Upper lobe of right lung (tissue), 1 donor: Measurements from ENCODE around the gene SMIM32. TPM values are rescaled to one million over a fixed set of nuclear protein-coding genes. Genes with fewer than 3 reads are reported as not detected.

Experiments
- ATAC-seq: fragments of 200-7000 bp; cut with Tn5 transposase; one replicate; pipeline ENCODE4 v1.9.1; 2020; ENCODE audit warnings: mild to moderate bottlenecking, moderate library complexity
- DNase-seq: peaks from one replicate; pipeline ENCODE4 v3.0.0-alpha.2; 2020
- H3K27ac ChIP-seq: fragments of 200-600 bp; one replicate; pipeline ENCODE4 v1.8.0; 2022
- H3K27me3 ChIP-seq: fragments of 200-600 bp; one replicate; pipeline ENCODE4 v1.8.0; 2022; ENCODE audit warnings: mild to moderate bottlenecking
- H3K36me3 ChIP-seq: fragments of 200-600 bp; one replicate; pipeline ENCODE4 v1.8.0; 2022
- H3K4me1 ChIP-seq: fragments of 200-600 bp; one replicate; pipeline ENCODE4 v1.8.0; 2022
- H3K4me3 ChIP-seq: fragments of 200-600 bp; one replicate; pipeline ENCODE4 v1.8.0; 2022; ENCODE audit warnings: mild to moderate bottlenecking
- H3K9me3 ChIP-seq: fragments of 200-600 bp; one replicate; pipeline ENCODE4 v1.8.0; 2022
- CTCF ChIP-seq: fragments of 200-600 bp; IDR thresholded peaks from one replicate; pipeline ENCODE4 v1.8.0; 2022; ENCODE audit warnings: antibody characterized with exemption
- intact Hi-C: fragments of 100-400 bp; cut with DNase I; formaldehyde crosslinking; loops from one replicate; pipeline ENCODE4 v1.11.0; 2022
- total RNA-seq: library from RNA; stranded (reverse); fragmentation: NEBNext Ultra II Directional; extraction: Animal tissue kit (Norgen Biotek cat#: 25700); gene quantifications from one replicate; pipeline ENCODE4 v1.2.1, GENCODE V29; 2021
- donor health status: DM: no; HTN: yes; CAD: no; lungs with severe emphysema.

Gene SMIM32
- total RNA-seq, 1 donor from 2014 or later: not detected

DNA sequence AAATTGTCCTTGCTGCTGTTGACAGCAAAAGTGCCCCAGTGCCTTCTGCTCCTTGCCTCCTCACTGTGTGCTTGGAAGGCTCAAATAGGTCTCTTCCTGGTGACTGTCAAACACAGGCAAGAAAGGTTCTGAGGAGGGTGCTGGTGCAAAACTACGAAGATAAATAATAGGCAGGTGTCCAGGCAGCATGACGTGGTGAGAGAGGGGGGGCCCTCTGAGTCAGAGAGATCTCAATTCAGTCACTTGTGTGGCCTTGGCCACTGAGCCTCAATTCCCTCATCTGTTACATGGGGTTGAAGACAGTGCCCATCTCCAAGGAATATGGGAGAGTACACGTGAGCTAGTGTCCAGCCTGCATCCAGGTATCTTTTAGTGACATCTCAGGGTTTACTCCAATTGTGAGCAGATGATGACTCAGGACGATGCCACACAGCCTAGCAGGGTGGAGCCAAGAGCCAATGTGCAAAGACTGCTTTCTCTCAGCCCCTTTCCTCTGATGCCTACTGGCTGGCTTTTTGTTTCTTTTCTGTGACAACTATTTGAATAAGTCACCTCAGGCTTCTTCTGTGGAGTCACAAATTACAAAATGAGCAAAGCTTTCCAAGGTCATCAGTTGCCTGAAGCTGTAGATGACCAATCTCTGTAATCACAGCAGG, 29.7 kb upstream of the SMIM32 start:
- no peak overlapping the region for H3K4me3 ChIP-seq
- H3K36me3 ChIP-seq: no peaks in the 10 kb centered on the region
- no peak for DNase-seq
- intact Hi-C loops: no loop called here
- ATAC-seq: no peak
- no peak for TF ChIP-seq CTCF
- H3K27ac ChIP-seq: no peak overlapping the region
- peaks cover 16% of the 10 kb centered on the region for H3K27me3 ChIP-seq
- no peaks in the 10 kb centered on the region for H3K4me1 ChIP-seq
- no peaks in the 10 kb centered on the region for H3K9me3 ChIP-seq

- TF ChIP-seq CTCF: no peak
- Histone ChIP-seq H3K27me3 (peaks cover 13% of the 10 kb centered on the region), H3K36me3 (no peaks in the 10 kb centered on the region), H3K27ac (no peak overlapping the region), H3K4me1 (no peaks in the 10 kb centered on the region), H3K4me3 (no peak overlapping the region), H3K9me3 (no peaks in the 10 kb centered on the region)
- no peak for ATAC-seq
- no peak for DNase-seq
- intact Hi-C loops: no loop called here
These were observed 28.4 kb upstream of the SMIM32 start for GRCh38 chr5:136221340-136221739.

GRCh38 chr5:136216230-136216629, 23.3 kb upstream of the SMIM32 start:
- Histone ChIP-seq H3K27me3 (peaks cover 17% of the 10 kb centered on the region), H3K4me3 (no peak overlapping the region), H3K4me1 (no peaks in the 10 kb centered on the region), H3K36me3 (no peaks in the 10 kb centered on the region), H3K27ac (no peak overlapping the region), H3K9me3 (no peaks in the 10 kb centered on the region)
- intact Hi-C loops: no loop called here
- DNase-seq (peak; percentile 27), ATAC-seq (no peak)
- TF ChIP-seq CTCF: no peak

DNA sequence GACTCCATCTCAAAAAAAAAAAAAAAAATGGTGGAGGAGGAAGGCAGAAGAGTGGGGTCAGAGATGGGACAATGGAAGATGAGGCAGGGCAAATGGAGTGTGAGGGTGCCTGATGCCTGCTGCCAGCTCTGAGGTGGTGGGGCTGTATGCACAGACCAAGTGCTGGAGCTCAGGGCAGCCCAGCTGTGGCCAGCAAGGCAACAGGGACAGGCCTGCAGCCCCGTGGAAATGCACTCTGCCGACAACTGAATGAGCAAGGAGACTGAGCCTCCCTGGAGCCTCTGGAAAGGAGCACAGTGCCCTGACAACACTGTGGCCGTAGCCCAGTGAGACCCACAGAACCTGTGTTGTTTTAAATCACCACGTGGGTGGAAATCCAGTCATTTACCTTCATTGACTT, 22.9 kb upstream of the SMIM32 start:
- no peaks in the 10 kb centered on the region for H3K9me3 ChIP-seq
- DNase-seq (peak; percentile 51), ATAC-seq (no peak)
- H3K4me3 ChIP-seq: no peak overlapping the region
- H3K27ac ChIP-seq: no peak overlapping the region
- H3K27me3 ChIP-seq: peaks cover 17% of the 10 kb centered on the region
- no peak for TF ChIP-seq CTCF
- intact Hi-C loops: no loop called here
- no peaks in the 10 kb centered on the region for H3K36me3 ChIP-seq
- H3K4me1 ChIP-seq: no peaks in the 10 kb centered on the region

- Histone ChIP-seq H3K4me3 (no peak overlapping the region), H3K4me1 (no peaks in the 10 kb centered on the region), H3K36me3 (no peaks in the 10 kb centered on the region), H3K9me3 (no peaks in the 10 kb centered on the region), H3K27ac (no peak overlapping the region), H3K27me3 (peaks cover 17% of the 10 kb centered on the region)
- intact Hi-C loops: loop anchor here (5.0 kb wide), 1 partner anchor 332 kb away; no protein-coding TSS in a partner anchor
- peak; percentile 26 for DNase-seq
- no peak for TF ChIP-seq CTCF
- ATAC-seq: no peak
These were observed 21.0 kb upstream of the SMIM32 start for GRCh38 chr5:136213919-136214493.
